DMS114 treated with DMSO at 0.1 percent for 48 hours (cell line): ENCODE measurements around the gene LIN37.

Source experiments
- DNase-seq: peaks from one replicate; lab custom pipeline; 2025; ENCODE audit not compliant: unreplicated experiment; lab: John Stamatoyannopoulos, UW

The LIN37 gene

DNA sequence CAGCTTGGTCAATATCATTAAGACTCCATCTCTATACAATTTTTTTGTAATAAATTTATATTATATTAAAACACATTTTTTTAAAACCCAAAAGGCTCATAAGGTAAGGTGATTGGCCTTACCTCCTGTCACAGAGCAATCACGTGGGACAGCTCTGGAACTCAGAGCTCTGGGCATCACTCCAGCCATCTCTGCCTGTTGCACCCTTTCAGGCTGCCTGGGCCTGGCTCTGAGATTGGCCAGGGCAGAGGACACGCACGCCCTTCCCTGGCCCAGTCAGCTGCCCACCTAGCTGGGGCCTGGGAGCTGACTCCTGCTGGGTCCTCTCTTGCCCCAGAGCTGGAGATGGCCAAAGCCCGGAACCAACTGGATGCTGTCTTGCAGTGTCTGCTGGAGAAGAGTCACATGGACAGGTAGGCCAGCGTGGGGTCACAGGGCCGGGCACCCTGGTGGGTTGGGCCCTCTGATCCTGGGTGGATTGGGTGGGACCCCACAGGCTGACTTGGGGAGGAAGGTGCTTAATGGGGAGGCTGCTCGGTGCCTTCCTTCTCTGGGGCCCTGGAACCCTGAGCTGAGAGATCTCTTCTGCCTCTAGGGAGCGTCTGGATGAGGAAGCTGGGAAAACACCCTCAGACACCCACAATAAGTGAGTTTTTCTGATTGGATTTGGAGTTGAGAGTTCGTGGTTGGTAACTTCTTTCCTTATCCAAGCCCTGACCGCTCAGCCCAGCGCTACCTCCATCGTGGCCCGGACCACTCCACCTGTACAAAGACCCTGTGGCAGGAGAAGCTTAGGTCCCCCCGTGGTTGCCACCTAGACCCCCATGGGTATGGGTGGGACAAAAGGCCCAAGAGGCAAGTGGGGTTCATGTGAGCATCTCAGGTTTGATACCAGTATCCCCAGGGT is 3.7 kb downstream of the LIN37 start:
- DNase-seq, result no peak

DNA sequence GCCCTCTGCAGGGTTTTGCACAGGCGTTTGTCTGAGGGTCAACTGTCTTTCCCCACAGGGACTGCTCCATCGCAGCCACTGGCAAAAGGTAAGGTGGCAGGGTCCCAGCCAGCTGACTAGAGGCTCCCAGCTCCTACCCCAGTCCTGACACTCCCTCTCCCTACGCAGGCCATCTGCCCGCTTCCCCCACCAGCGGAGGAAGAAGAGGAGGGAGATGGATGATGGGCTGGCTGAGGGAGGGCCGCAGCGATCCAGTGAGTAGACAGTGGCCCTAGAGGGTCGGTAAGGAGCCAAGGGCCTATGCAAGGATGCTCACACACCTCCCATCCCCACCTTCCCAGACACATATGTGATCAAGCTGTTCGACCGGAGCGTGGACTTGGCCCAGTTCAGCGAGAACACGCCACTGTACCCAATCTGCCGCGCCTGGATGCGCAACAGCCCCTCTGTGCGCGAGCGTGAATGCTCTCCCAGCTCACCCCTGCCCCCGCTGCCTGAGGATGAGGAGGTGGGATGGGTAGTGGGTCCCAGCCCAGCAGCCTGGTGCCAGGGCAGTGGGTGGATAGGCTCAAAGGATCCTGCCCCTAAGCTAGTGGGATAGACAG is 4.5 kb downstream of the LIN37 start:
- no peak for DNase-seq

DNA sequence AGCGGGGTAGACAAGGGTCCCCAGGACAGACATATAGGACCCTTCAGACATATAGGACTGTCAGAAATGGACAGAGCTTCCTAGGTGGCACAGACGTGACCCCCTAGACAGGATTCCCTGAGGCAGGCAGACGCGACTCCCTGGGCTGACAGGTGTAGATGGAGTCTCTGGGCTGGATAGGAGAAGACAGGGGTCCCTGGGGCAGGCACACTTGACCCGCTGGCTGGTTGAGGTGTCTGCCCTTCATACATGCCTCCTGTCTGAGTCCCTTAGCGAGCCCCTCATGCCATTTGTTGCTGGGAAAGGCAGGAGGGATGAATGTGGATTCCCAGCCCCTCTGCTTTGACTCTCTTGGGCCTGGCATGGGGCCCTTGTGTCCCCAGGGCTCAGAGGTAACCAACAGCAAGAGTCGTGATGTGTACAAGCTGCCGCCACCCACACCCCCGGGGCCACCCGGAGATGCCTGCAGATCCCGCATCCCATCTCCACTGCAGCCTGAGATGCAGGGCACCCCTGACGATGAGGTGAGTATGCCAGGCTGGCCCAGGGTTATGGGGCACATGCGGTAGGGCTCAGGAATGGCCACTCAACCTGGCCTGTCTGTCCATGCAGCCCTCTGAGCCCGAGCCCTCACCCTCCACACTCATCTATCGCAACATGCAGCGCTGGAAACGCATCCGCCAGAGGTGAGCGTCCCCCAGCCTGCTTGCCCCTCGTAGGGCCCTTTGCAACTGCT is 5.4 kb downstream of the LIN37 start:
- DNase-seq, result no peak

DNA sequence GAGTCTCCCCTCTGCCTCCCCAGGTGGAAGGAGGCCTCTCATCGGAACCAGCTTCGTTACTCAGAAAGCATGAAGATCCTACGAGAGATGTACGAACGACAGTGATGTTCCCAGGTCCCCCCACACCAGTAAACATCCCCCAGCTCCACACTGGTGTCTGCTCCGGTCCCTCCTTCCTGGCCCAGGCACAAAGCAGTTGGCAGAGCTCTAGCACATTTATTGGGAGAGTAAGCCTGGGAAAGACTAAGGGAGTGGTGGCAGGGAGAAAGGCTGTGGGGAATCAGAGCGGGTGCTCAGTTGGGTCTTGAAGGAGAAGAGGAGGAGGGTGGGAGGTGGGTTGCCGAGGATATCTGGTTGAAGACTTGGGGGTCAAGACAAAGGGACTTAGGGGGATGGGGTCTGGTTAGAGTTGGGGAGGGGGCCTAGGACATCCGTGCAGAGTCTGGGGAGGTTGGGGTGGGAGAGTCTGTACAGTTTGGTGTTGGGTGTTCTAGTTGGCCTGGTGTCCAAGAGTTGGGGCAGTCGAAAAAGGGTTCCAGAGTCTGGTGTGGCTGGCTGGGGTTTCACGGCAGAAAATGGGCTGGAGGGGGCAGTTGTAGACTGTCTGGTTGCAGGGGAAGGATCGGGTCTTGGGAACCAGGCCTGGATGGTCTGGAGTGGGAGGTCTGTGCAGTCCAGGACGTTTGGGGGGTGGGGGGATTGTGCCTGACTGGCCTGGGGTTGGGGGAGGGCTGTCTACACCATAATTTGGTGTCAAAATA is 6.2 kb downstream of the LIN37 start:
- DNase-seq, result no peak

DNA sequence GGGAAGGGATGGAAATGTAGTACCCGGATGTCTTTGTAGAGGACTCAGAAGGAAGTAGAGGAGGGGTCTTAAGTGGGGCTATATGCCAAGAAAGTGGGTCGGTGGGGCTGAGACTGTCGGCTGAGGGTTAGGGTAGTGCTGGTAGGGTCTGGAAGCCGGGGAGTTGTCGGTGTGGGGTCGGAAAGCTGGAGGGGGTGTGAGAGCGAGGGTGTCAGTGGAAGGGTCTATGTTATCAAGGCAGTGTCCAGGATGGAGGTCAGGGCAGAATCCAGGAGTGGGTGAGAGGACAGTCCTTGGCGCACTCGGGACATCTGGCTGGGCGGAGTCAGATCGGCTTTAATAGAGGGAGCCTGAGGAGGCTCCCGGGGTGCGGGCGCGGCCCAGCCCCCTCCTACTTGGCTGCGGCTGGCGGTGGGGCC is 6.8 kb downstream of the LIN37 start:
- no peak for DNase-seq

DNA sequence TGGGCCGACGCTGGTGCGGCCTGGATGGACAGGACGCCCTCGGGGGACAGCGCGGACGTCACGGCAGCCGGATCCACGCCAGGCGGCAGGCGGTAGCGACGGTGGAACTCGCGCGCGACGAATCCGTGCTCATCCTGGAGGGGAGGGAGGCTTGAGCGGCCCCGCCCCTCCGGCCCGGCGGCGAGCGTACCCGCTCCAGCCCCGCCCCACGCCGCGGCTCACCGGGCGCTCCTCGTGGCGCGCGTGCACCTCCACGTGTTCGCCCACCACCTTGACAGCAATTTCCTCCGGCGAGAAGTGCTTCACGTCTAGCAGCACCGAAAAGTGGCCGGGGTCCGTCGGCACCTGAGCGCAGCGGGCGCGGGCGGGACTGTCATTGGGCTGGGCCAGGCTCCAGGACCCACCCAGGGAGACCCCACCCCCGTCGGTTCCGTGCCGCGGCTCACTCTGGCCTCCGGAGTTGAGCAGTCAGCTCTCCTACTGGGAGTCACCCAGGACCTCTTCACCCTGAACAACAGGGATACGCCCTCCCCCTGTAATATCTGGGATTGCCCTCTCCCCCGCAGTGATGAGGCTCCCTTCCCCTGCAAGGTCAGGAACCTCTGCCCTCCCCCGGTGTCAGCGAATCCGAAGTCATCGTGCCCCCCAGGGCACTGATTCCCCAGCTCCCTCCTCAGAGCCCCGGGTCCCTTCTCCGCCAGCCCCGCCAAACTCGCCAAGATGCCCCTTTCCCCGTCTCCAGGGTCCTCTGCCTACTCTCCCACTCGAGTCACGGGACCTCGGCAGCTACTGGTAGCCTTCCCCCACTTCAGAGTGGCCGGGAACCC is 7.4 kb downstream of the LIN37 start:
- no peak for DNase-seq

DNA sequence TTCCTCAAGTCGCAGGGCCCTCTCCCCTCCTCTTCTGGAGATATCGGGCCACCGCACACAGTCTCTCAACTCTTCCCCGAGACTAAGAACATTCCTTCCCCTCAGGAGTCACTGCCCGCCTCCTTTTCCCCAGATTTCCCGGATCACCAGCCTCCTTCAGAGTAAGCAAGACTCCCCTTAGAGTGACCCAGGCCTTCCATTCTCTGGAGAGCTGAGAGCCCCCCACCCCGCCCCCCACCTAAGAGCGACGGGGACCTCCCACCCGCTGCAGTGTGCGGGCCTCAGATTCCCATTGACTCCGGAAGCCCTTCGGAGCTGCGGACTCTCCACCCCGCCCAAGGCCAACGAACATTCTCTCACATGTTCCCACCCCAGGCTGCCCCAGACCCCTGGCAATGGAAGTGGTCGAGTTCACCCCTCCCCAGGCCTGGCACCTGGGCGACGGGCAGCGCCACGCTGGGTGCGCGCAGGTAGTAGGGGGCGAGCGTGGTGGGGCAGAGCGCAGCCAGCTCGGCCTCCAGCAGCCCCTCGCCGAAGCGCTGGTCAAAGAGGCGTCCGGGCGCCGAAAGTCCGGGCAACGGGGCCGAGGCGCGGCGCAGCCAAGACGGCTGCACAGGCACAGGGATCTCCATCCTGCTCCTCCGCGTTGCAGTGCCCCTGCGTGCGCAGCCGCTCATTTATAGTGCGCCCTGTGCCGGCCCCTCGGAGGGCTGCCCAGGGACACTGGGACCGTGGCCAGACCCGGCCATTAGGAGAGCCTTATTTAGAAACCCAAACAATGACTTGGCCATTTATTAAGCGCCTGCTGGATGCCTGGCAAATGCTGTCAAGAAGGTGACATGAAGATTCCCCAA is 8.2 kb downstream of the LIN37 start, which contains the start of gene HSPB6:
HSPB6 (minus strand) TSS at position 653 of the 854 bp plus-strand sequence; CDS start at position 632, 21 bp downstream.
- no peak for DNase-seq

DNA sequence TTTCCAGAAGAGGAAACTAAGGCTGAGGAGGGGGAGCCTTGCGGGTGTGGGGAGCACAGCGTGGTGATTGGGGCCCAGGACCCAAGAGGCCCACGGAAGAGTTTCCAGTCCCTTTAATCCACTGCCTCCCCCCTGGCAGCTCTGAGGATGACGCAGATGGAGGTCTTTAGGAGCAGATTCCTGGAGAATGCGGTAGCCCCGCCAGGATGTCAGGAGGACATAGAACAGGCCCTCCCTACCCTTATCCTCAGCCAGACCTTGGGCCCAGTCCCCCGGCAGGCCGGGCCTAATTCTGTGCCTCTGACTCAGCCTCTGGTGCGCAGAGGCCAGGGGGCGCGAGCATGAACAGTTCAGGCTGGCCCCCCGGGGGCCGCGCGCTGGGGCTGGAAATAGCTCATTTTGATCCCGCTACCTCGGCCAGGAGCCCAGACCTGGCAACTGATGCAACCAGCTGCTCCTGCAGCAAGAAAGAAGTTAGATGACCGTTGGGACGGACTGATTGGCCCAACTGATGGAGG is 8.9 kb downstream of the LIN37 start:
- DNase-seq, result no peak

DNA sequence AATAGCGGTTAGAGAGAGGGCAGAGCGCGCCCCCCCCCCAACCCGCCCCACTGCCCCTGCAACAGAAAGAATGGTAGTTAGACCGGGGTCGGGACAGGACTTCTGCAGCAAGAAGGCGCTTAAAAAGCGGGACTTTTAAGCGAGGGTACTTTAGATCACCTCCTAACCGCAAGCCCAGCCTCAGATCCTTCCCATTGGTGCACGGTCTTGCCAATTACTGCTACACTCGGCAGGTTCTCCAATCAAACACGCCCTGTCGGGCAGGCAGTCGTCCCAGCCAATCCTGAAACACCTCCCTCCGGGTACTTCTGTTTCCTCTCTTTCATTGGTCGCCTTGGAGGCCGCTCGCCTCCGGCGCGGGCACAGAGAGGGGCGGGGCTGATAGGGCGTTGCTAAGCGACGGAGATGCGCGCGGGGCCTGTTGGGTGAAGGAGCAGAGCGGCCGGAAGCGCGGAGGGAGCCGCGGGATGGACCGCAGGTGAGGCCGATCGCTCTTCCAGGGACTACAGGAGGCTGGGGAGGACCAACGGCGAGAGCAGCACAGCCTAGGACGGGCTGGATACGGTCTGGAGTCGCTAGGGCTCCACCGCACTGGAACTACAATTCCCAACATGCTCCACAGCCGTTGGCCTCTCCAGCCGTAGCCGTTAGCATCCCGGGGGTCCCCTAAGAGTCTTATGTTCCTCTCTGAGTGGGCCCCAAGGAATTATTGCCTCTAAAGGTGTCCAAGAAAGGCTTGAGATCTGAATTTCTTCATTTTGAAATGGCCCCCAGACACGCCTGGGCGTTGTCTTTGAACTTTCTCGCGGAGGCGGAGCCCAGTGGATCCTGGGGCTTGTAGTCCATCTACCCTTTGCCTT is 9.6 kb downstream of the LIN37 start, which contains the start of gene PROSER3:
PROSER3 (plus strand) TSS at position 428 of the 860 bp plus-strand sequence; CDS start at position 468, 40 bp downstream.
- DNase-seq, result peak; percentile 99

DNA sequence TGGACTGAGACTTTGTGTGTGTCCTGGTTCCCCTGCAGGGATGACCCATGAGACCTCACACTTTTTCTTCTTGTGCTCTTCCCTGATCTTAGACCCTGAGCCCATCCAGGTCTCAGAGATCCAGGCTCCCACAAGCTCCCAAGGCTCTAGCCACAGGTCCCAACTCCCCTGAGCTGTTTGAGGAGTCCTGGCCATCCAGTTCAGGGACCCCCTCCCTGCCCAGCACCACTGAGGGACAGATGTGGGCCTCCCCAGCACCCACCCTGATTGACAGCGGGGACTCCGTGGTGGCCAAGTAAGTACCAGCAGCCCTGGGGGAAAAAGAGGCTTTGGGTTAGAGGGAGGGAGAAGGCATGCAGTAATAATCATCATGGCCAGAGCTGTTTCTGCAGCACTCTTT is 11.3 kb downstream of the LIN37 start:
- no peak for DNase-seq

DNA sequence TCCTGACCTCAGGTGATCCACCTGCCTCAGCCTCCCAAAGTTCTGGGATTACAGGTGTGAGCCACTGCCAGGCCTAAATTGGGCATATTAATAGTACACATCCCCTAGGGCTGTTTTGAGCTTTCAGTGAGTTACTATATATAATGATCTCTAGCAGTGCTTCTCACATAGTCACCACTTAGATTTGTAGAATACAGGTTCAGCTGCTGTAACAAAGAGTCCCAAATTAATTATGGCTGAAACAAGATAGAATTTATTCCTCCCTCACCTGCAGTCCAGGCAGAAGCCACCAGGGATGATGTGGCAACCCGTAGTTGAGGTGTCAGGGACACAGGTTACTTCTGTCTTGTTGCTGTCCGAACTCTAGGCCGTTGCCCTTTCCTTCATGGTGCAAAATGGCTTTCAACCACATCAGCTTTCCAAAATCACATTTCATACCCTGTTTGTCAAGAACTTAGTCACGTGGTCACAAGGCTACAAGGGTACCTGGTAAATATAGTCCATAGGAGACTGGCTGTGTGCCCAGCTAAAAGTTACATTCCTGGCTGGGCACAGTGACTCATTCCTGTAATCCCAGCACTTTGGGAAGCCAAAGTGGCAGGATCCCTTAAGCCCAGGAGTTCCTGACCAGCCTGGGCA is 12.5 kb downstream of the LIN37 start:
- DNase-seq, result no peak

DNA sequence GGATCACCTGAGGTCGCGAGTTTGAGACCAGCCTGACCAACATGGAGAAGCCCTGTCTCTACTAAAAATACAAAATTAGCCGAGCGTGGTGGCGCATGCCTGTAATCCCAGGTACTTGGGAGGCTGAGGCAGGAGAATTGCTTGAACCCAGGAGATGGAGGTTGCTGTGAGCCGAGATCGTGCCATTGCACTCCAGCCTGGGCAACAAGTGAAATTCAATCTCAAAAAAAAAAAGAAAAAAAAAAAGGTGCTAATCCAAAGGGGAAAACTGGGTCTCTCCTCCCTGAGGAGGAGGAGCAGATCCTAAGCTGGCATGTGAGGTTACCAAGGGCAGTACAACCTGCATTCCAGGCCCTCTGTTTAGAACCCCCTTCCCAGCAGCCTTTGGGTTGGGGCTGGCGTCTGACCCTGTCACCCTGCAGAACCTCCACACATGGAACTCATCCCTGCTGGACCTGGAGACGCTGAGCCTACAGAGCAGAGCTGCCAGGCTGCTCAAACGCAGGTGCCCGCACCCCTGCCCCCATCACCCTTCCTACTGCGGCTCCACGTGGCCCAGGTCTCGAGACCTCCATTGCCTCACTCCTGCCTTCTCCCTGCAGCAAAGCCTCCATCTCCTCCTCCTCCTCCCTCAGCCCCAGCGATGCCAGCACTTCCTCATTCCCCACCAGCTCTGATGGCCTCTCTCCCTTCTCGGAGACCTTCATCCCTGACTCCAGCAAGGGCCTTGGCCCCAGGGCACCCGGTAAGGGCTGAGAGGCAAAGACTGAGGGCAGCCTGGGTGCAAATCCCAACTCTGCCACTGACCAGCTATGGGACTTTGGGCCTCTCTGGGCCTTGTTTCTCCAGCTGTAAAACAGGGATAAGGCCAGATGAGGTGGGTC is 16.3 kb downstream of the LIN37 start:
- no peak for DNase-seq

DNA sequence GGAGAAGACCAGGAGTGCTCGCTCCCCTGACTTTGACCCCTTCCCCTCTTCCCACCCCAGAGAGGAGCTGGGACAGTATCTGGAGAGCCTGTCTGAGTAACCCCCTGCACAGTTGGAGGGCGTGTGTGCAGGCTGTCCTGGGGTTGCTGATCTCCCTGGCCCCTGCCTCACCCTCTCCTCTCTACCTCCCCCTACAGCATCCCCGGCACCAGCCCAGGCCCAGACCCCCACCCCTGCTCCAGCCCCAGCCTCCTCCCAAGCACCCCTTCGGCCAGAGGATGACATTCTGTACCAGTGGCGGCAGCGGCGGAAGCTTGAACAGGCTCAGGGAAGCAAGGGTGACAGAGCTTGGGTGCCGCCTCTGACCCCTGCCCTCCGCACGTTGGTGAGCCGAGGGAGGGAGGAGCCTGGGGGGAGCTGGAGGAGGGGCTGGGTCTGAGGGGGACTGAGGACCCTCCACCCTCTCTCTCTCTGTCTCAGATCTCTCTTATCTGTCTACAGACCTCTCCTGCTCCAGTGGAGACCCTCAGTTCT is 18.3 kb downstream of the LIN37 start:
- no peak for DNase-seq

DNA sequence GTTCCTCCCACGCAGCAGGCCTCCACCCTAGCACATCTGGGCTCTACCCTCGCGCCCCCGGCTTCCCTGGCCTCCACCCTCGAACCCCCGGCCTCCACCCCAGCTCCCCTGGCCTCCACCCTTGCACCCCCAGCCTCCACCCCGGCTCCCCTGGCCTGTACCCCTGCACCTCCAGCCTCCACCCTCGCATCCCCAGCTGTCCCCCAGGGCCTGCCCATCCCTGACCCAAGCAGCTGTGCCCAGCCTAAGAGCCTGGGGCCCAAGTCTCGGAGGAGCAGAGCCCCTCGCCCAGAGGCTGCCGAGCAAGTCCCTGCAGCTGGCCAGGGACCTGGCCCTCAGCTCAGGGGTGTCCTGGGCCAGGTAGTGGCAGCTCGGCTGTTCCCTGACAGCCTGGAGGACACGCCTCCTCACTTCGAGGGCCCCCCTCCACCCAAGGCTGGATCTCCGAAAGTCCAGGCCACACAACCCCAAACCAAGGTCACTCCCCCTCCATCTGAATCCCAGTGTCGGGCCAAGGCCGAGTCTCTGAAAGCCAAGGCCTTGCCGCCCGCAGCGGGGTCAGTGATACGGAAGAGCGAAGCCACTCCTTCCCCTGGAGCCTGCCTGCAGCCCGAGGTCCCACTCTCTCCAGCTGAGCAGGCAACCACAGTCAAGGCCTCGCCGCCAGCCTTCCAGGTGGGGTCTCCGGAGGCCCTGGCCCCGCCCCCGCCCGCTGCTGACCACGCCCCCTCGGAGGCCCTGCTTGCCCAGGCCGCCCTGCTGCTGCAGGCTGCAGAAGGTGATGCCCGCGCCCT is 19.1 kb downstream of the LIN37 start:
- no peak for DNase-seq

DNA sequence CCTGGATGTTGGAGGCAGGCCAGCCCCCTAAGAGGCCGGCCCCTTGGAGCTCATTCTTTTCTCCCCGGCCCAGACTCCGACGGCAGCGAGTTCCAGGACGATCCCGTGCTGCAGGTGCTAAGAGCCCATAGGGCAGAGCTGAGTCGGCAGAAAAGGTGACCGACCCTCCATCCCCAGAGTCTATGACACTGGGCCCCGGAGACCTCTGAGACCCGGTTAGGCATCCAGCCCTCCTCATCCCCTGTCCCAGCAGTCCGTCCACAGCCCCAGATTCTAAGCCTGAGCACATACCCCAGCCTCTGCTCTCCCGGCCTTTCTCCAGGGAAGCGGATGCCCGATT is 19.7 kb downstream of the LIN37 start:
- DNase-seq, result no peak
